RWPE1 (cell line): ENCODE results near the gene RILP.

Source experiments
- CTCF ChIA-PET: fragments of 350-600 bp; sonication (Branson Sonifier 250); formaldehyde crosslinking; extraction: SDS; loops from one replicate; lab custom pipeline; 2021; lab: Yijun Ruan, JAX
- POLR2A ChIA-PET: fragments of 400-600 bp; formaldehyde crosslinking; extraction: SDS; loops from one replicate; lab custom pipeline; 2020; ENCODE audit warnings: antibody characterized with exemption; ENCODE audit not compliant: low non-redundant PET; lab: Yijun Ruan, JAX
- DNase-seq: peaks from one replicate; pipeline ENCODE4 v3.0.0; 2012; ENCODE audit warnings: low spot score
- H3K27ac ChIP-seq: fragments of 450-650 bp; 2 replicates; pipeline ENCODE4 v1.5.1; 2017
- CTCF ChIP-seq: fragments of 450-650 bp; conservative IDR thresholded peaks from 2 replicates; pipeline ENCODE4 v1.5.1; 2017; ENCODE audit warnings: low read depth, mild to moderate bottlenecking

The RILP gene

GRCh38 chr17:1634841-1635650, 14.6 kb downstream of the RILP start:
- TF ChIP-seq CTCF = no peak
- no peak overlapping the region for H3K27ac ChIP-seq
- CTCF ChIA-PET = interaction anchor here (0.7 to 1.2 kb wide), 2 partner anchors 61 to 583 kb away, joined by 4 to 5 read pairs; no protein-coding TSS in a partner anchor
- DNase-seq = no peak
- POLR2A ChIA-PET = no interaction called here

GRCh38 chr17:1630662-1631061, 19.0 kb downstream of the RILP start:
- POLR2A ChIA-PET = interaction anchor here (1.2 kb wide), 1 partner anchor 53 kb away, joined by 5 read pairs; no protein-coding TSS in a partner anchor
- TF ChIP-seq CTCF = no peak
- CTCF ChIA-PET = interaction anchor here (0.6 to 3.4 kb wide), 16 partner anchors 8 to 466 kb away, joined by 3 to 55 read pairs (median 4); partner anchors contain the start of gene RILP
- no peak for DNase-seq
- H3K27ac ChIP-seq = no peak overlapping the region

- DNase-seq = no peak
Observed at GRCh38 chr17:1629504-1630310, 20.0 kb downstream of the RILP start.

GRCh38 chr17:1628856-1629503, 20.7 kb downstream of the RILP start:
- ChIA-PET CTCF (interaction anchor here (0.6 to 3.4 kb wide), 14 partner anchors 8 to 168 kb away, joined by 3 to 55 read pairs (median 5); partner anchors contain the start of gene PITPNA), POLR2A (no interaction called here)
- H3K27ac ChIP-seq = peak overlapping the region; percentile 89
- DNase-seq = peak; percentile 100
- TF ChIP-seq CTCF = peak; percentile 60

More at GRCh38 chr17:1629504-1630310, 20.0 kb downstream of the RILP start:
- ChIA-PET POLR2A (interaction anchor here (1.2 kb wide), 1 partner anchor 52 kb away, joined by 5 read pairs; no protein-coding TSS in a partner anchor), CTCF (interaction anchor here (0.6 to 3.4 kb wide), 26 partner anchors 8 to 216 kb away, joined by 3 to 55 read pairs (median 4); partner anchors contain the start of genes PITPNA and RILP)
- peak overlapping the region; percentile 89 for H3K27ac ChIP-seq
- TF ChIP-seq CTCF = peak; percentile 60

GRCh38 chr17:1627982-1628855, 21.4 kb downstream of the RILP start, which contains the start of gene SLC43A2:
SLC43A2 (minus strand) TSS chr17:1628834; CDS start chr17:1627874, 960 bp downstream.
- POLR2A ChIA-PET = no interaction called here
- peak; percentile 92 for DNase-seq

More at GRCh38 chr17:1627982-1628855, 21.4 kb downstream of the RILP start, which contains the start of gene SLC43A2:
- TF ChIP-seq CTCF = no peak
- H3K27ac ChIP-seq = peak within 1 kb of the TSS; percentile 89
- CTCF ChIA-PET = interaction anchor here (1.0 to 3.4 kb wide), 4 partner anchors 21 to 66 kb away, joined by 3 to 55 read pairs (median 10); partner anchors contain the start of gene PITPNA
